Activated CD4-positive, alpha-beta memory T cell treated with anti-CD3 and anti-CD28 coated beads, Interleukin-2, amount 10 ng/mL, durations not matched to agents 7 days and 5 days (primary cell): ENCODE measurements around the gene NDUFS1. TPM values are rescaled to one million over a fixed set of nuclear protein-coding genes. Genes with fewer than 3 reads are reported as not detected.
"Not testable (repeated sequence)": the region's sequence is repeated elsewhere in the genome, so short reads cannot be mapped to it uniquely, and the experiment has no call there.

Experiments
- CTCF ChIA-PET: fragments of 350-600 bp; sonication (Branson Sonifier 250); formaldehyde crosslinking; loops from one replicate; lab custom pipeline; 2021; ENCODE audit warnings: antibody characterized with exemption, inconsistent platforms; lab: Charles Lee
- POLR2A ChIA-PET: fragments of 350-600 bp; sonication (Branson Sonifier 250); formaldehyde crosslinking; loops from one replicate; lab custom pipeline; 2021; ENCODE audit warnings: antibody characterized with exemption; lab: Charles Lee
- DNase-seq: peaks from one replicate; pipeline ENCODE4 v3.0.0-alpha.2; 2020
- H3K27ac Mint-ChIP-seq: one replicate; pipeline ENCODE4 v1.8.0; 2021; ENCODE audit warnings: mild to moderate bottlenecking, mixed read lengths
- H3K27me3 Mint-ChIP-seq: one replicate; pipeline ENCODE4 v1.8.0; 2021; ENCODE audit warnings: mixed read lengths
- H3K36me3 Mint-ChIP-seq: one replicate; pipeline ENCODE4 v1.8.0; 2021; ENCODE audit warnings: low read depth, mixed read lengths
- H3K4me1 Mint-ChIP-seq: one replicate; pipeline ENCODE4 v1.8.0; 2021; ENCODE audit warnings: mixed read lengths
- H3K4me3 Mint-ChIP-seq: one replicate; pipeline ENCODE4 v1.8.0; 2021; ENCODE audit warnings: mild to moderate bottlenecking, mixed read lengths
- H3K9me3 Mint-ChIP-seq: one replicate; pipeline ENCODE4 v1.8.0; 2021; ENCODE audit warnings: mixed read lengths
- total RNA-seq, 2 experiments: library from RNA; stranded (reverse); gene quantifications; one replicate each; pipeline ENCODE4 v1.2.3, GENCODE V29; 2021

NDUFS1 gene
- total RNA-seq, 2 experiments from 2014 or later: 62.2 to 65.4 TPM

GRCh38 chr2:206158563-206159345 is 490 bp downstream of the NDUFS1 start:
- H3K4me1 Mint-ChIP-seq: peaks cover 60% of the 10 kb centered on the region
- ChIA-PET CTCF (interaction anchor here (0.9 kb wide), 1 partner anchor 23 kb away, joined by 3 read pairs; no protein-coding TSS in a partner anchor), POLR2A (interaction anchor here (1.0 to 2.7 kb wide), 7 partner anchors 8 to 1466 kb away, joined by 3 to 29 read pairs (median 5); partner anchors contain the start of genes INO80D, METTL21A and ZDBF2)
- H3K27me3 Mint-ChIP-seq: no peaks in the 10 kb centered on the region
- H3K36me3 Mint-ChIP-seq: peaks cover 52% of the 10 kb centered on the region
- H3K27ac Mint-ChIP-seq: peak overlapping the region; percentile 91
- peak overlapping the region; percentile 94 for H3K4me3 Mint-ChIP-seq
- no peaks in the 10 kb centered on the region for H3K9me3 Mint-ChIP-seq
- DNase-seq: no peak

GRCh38 chr2:206157014-206157413 is 2.2 kb downstream of the NDUFS1 start:
- CTCF ChIA-PET, H3K27me3 Mint-ChIP-seq, H3K9me3 Mint-ChIP-seq, H3K27ac Mint-ChIP-seq, DNase-seq: not testable (repeated sequence)
- POLR2A ChIA-PET: interaction anchor here (1.4 kb wide), 1 partner anchor 71 kb away, joined by 4 read pairs; the partner anchor contains the start of gene INO80D
- Mint-ChIP-seq H3K4me1 (peaks cover 43% of the 10 kb centered on the region), H3K4me3 (peak overlapping the region; percentile 24), H3K36me3 (peaks cover 35% of the 10 kb centered on the region)

GRCh38 chr2:206154197-206154596 is 5.0 kb downstream of the NDUFS1 start:
- ChIA-PET POLR2A (no interaction called here), CTCF (interaction anchor here (0.9 to 1.3 kb wide), 2 partner anchors 10 to 68 kb away, joined by 3 read pairs; partner anchors contain the start of gene INO80D)
- DNase-seq: no peak
- Mint-ChIP-seq H3K4me1 (peaks cover 33% of the 10 kb centered on the region), H3K27me3 (no peaks in the 10 kb centered on the region), H3K9me3 (no peaks in the 10 kb centered on the region), H3K4me3 (no peak overlapping the region), H3K36me3 (peaks cover 30% of the 10 kb centered on the region), H3K27ac (no peak overlapping the region)

- H3K36me3 Mint-ChIP-seq: peaks cover 42% of the 10 kb centered on the region
- no peaks in the 10 kb centered on the region for H3K9me3 Mint-ChIP-seq
- CTCF ChIA-PET: no interaction called here
- peaks cover 14% of the 10 kb centered on the region for H3K4me1 Mint-ChIP-seq
- no peaks in the 10 kb centered on the region for H3K27me3 Mint-ChIP-seq
- H3K27ac Mint-ChIP-seq: no peak overlapping the region
- POLR2A ChIA-PET: interaction anchor here (1.1 kb wide), 1 partner anchor 9 kb away, joined by 3 read pairs; the partner anchor contains the start of genes EEF1B2 and NDUFS1
- H3K4me3 Mint-ChIP-seq: no peak overlapping the region
- no peak for DNase-seq
Measured at GRCh38 chr2:206150631-206151030, 8.6 kb downstream of the NDUFS1 start.

GRCh38 chr2:206150168-206150567 is 9.1 kb downstream of the NDUFS1 start:
- no peak overlapping the region for H3K27ac Mint-ChIP-seq
- H3K27me3 Mint-ChIP-seq: no peaks in the 10 kb centered on the region
- H3K4me1 Mint-ChIP-seq: peaks cover 14% of the 10 kb centered on the region
- H3K36me3 Mint-ChIP-seq: peaks cover 46% of the 10 kb centered on the region
- ChIA-PET POLR2A (no interaction called here), CTCF (no interaction called here)
- H3K4me3 Mint-ChIP-seq: no peak overlapping the region
- DNase-seq: no peak
- no peaks in the 10 kb centered on the region for H3K9me3 Mint-ChIP-seq

- H3K36me3 Mint-ChIP-seq: peaks cover 52% of the 10 kb centered on the region
- H3K27me3 Mint-ChIP-seq: no peaks in the 10 kb centered on the region
- CTCF ChIA-PET: no interaction called here
- no peak overlapping the region for H3K27ac Mint-ChIP-seq
- H3K4me1 Mint-ChIP-seq: peaks cover 12% of the 10 kb centered on the region
- DNase-seq: no peak
- H3K9me3 Mint-ChIP-seq: no peaks in the 10 kb centered on the region
- POLR2A ChIA-PET: no interaction called here
- H3K4me3 Mint-ChIP-seq: no peak overlapping the region
Measured at GRCh38 chr2:206149330-206149729, 9.9 kb downstream of the NDUFS1 start.

GRCh38 chr2:206145665-206146064 is 13.6 kb downstream of the NDUFS1 start:
- no peak overlapping the region for H3K4me3 Mint-ChIP-seq
- DNase-seq: no peak
- H3K9me3 Mint-ChIP-seq: no peaks in the 10 kb centered on the region
- peaks cover 69% of the 10 kb centered on the region for H3K36me3 Mint-ChIP-seq
- H3K27me3 Mint-ChIP-seq: no peaks in the 10 kb centered on the region
- H3K4me1 Mint-ChIP-seq: peaks cover 3% of the 10 kb centered on the region
- ChIA-PET POLR2A (interaction anchor here (0.6 to 1.0 kb wide), 3 partner anchors 14 to 61 kb away, joined by 3 to 5 read pairs (median 3); partner anchors contain the start of genes EEF1B2 and INO80D), CTCF (no interaction called here)
- H3K27ac Mint-ChIP-seq: no peak overlapping the region

- H3K27me3 Mint-ChIP-seq: no peaks in the 10 kb centered on the region
- H3K4me1 Mint-ChIP-seq: no peaks in the 10 kb centered on the region
- H3K9me3 Mint-ChIP-seq: no peaks in the 10 kb centered on the region
- ChIA-PET CTCF (interaction anchor here (1.1 kb wide), 1 partner anchor 9 kb away, joined by 3 read pairs; no protein-coding TSS in a partner anchor), POLR2A (no interaction called here)
- H3K36me3 Mint-ChIP-seq: peaks cover 67% of the 10 kb centered on the region
- H3K27ac Mint-ChIP-seq: peak overlapping the region; percentile 19
- no peak overlapping the region for H3K4me3 Mint-ChIP-seq
- DNase-seq: no peak
Measured at GRCh38 chr2:206144383-206144782, 14.9 kb downstream of the NDUFS1 start.

- peaks cover 63% of the 10 kb centered on the region for H3K36me3 Mint-ChIP-seq
- DNase-seq: no peak
- ChIA-PET POLR2A (no interaction called here), CTCF (interaction anchor here (0.9 kb wide), 1 partner anchor 21 kb away, joined by 3 read pairs; no protein-coding TSS in a partner anchor)
- H3K4me1 Mint-ChIP-seq: no peaks in the 10 kb centered on the region
- H3K27me3 Mint-ChIP-seq: no peaks in the 10 kb centered on the region
- no peaks in the 10 kb centered on the region for H3K9me3 Mint-ChIP-seq
- no peak overlapping the region for H3K4me3 Mint-ChIP-seq
- no peak overlapping the region for H3K27ac Mint-ChIP-seq
Measured at GRCh38 chr2:206143451-206143850, 15.8 kb downstream of the NDUFS1 start.

- Mint-ChIP-seq H3K4me3 (no peak overlapping the region), H3K27ac (no peak overlapping the region), H3K27me3 (no peaks in the 10 kb centered on the region), H3K4me1 (no peaks in the 10 kb centered on the region), H3K9me3 (no peaks in the 10 kb centered on the region), H3K36me3 (peaks cover 35% of the 10 kb centered on the region)
- ChIA-PET CTCF (interaction anchor here (1.4 kb wide), 1 partner anchor 9 kb away, joined by 3 read pairs; no protein-coding TSS in a partner anchor), POLR2A (no interaction called here)
- no peak for DNase-seq
Measured at GRCh38 chr2:206127656-206128055, 31.6 kb downstream of the NDUFS1 start.

GRCh38 chr2:206125901-206126300 is 33.3 kb downstream of the NDUFS1 start:
- no peak overlapping the region for H3K27ac Mint-ChIP-seq
- no peak for DNase-seq
- H3K4me1 Mint-ChIP-seq: no peaks in the 10 kb centered on the region
- H3K36me3 Mint-ChIP-seq: peaks cover 47% of the 10 kb centered on the region
- no peaks in the 10 kb centered on the region for H3K9me3 Mint-ChIP-seq
- H3K27me3 Mint-ChIP-seq: no peaks in the 10 kb centered on the region
- ChIA-PET POLR2A (no interaction called here), CTCF (no interaction called here)
- H3K4me3 Mint-ChIP-seq: no peak overlapping the region

GRCh38 chr2:206122569-206122968 is 36.7 kb downstream of the NDUFS1 start:
- H3K9me3 Mint-ChIP-seq, DNase-seq, H3K27ac Mint-ChIP-seq, H3K4me1 Mint-ChIP-seq, H3K27me3 Mint-ChIP-seq, CTCF ChIA-PET, H3K4me3 Mint-ChIP-seq: not testable (repeated sequence)
- peaks cover 46% of the 10 kb centered on the region for H3K36me3 Mint-ChIP-seq
- POLR2A ChIA-PET: interaction anchor here (1.4 kb wide), 1 partner anchor 37 kb away, joined by 3 read pairs; the partner anchor contains the start of gene INO80D

- DNase-seq: no peak
- no peaks in the 10 kb centered on the region for H3K9me3 Mint-ChIP-seq
- H3K4me3 Mint-ChIP-seq: no peak overlapping the region
- no peaks in the 10 kb centered on the region for H3K4me1 Mint-ChIP-seq
- no peaks in the 10 kb centered on the region for H3K27me3 Mint-ChIP-seq
- H3K36me3 Mint-ChIP-seq: peaks cover 31% of the 10 kb centered on the region
- ChIA-PET CTCF (no interaction called here), POLR2A (no interaction called here)
- H3K27ac Mint-ChIP-seq: no peak overlapping the region
Measured at GRCh38 chr2:206116278-206116677, 43.0 kb downstream of the NDUFS1 start.
